H1 (cell line): ENCODE data around the gene INTS1. TPM values are rescaled to one million over a fixed set of nuclear protein-coding genes. Genes with fewer than 3 reads are reported as not detected.

Source experiments
- CHD2 ChIP-seq: IDR thresholded peaks from 2 replicates; pipeline ENCODE4 v1.6.1; 2012; ENCODE audit warnings: low read length, improper control_type of control experiment
- KDM4A ChIP-seq: IDR thresholded peaks from one replicate; pipeline ENCODE4 v1.7.1; 2012; ENCODE audit warnings: low read depth, mild to moderate bottlenecking, moderate library complexity, low read length, inconsistent platforms; ENCODE audit not compliant: severe bottlenecking
- polyA plus RNA-seq, 7 experiments: library from polyadenylated mRNA; depleted of rRNA in 3 of 7; stranded (reverse) in 5 of 7; unstranded in 2 of 7; fragments of >200 nt in 5 of 7; fragments of 200-250 nt in 2 of 7; gene quantifications; 1 replicate in 5 of 7; 2 replicates in 1 of 7; 4 replicates in 1 of 7; pipeline versions ENCODE4 v1.2.1 to v1.2.3, GENCODE V29; 2011 to 2013; ENCODE audit warnings: missing spikeins in 2 of 7, mixed read lengths in 2 of 7
- total RNA-seq: library from RNA; stranded (reverse); fragmentation: NEBNext Ultra II Directional; extraction: Animal tissue kit (Norgen Biotek cat#: 25700); gene quantifications from 2 replicates; pipeline ENCODE4 v1.2.1, GENCODE V29; 2021

The INTS1 gene
- total and polyA plus RNA-seq, 2 of the 8 experiments (the other 6 are each of a cell fraction or from before 2014, with no cell fraction given) = 76.9 to 104 TPM

- TF ChIP-seq KDM4A (no peak), CHD2 (peak; percentile 26; the same call in 1 of the 2 replicates)
Measured at GRCh38 chr7:1425292-1426136, 78.7 kb downstream of the INTS1 start (continued).
